Rectal smooth muscle tissue (tissue), 1 donor: Measurements from ENCODE around the gene HNRNPF.
"Not testable (repeated sequence)": the region's sequence is repeated elsewhere in the genome, so short reads cannot be mapped to it uniquely, and the experiment has no call there.

Experiments
- H3K27ac ChIP-seq: one replicate; pipeline ENCODE4 v1.7.0; 2013; ENCODE audit warnings: low read depth, low read length, inconsistent platforms
- H3K27me3 ChIP-seq: one replicate; pipeline ENCODE4 v1.7.0; 2013; ENCODE audit warnings: low read length; ENCODE audit not compliant: control insufficient read depth, insufficient read depth
- H3K36me3 ChIP-seq: one replicate; pipeline ENCODE4 v1.7.0; 2013; ENCODE audit warnings: low read length; ENCODE audit not compliant: control insufficient read depth, insufficient read depth
- H3K4me1 ChIP-seq: one replicate; pipeline ENCODE4 v1.7.0; 2013; ENCODE audit warnings: low read length; ENCODE audit not compliant: control insufficient read depth, insufficient read depth
- H3K4me3 ChIP-seq: one replicate; pipeline ENCODE4 v1.7.0; 2013; ENCODE audit warnings: low read length
- H3K9ac ChIP-seq: one replicate; pipeline ENCODE4 v1.7.0; 2013; ENCODE audit warnings: low read length

Gene HNRNPF

GRCh38 chr10:43408710-43409384 is at the start of gene HNRNPF:
TSS of gene HNRNPF (minus strand) at chr10:43409186. CDS start at chr10:43387884, 21,302 bp downstream.
- H3K36me3 ChIP-seq = no peaks in the 10 kb centered on the region
- peak within 1 kb of the TSS; percentile 99 for H3K4me3 ChIP-seq
- H3K27me3 ChIP-seq = no peaks in the 10 kb centered on the region
- H3K4me1 ChIP-seq = peaks cover 11% of the 10 kb centered on the region
- peak within 1 kb of the TSS; percentile 98 for H3K9ac ChIP-seq
- peak within 1 kb of the TSS; percentile 99 for H3K27ac ChIP-seq

DNA sequence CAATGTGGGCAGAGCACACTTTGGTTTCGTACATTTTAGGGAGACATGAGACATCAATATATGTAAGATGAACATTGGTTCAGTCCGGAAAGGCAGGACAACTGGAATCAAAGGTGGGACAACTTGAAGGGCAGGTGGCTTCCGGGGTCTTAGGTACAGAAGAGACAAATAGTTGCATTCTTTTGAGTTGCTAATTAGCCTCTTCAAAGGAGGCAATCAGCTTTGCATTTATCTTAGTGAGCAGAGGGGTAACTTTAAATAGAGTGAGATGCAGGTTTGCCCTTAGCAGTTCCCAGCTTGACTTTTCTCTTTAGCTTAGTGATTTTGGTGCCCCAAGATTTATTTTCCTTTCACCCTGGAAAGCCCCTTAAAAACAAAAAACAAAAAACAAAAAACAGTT is 49.2 kb upstream of the HNRNPF start:
- peaks cover 6% of the 10 kb centered on the region for H3K4me1 ChIP-seq
- no peaks in the 10 kb centered on the region for H3K27me3 ChIP-seq
- H3K36me3 ChIP-seq = no peaks in the 10 kb centered on the region
- no peak overlapping the region for H3K27ac ChIP-seq
- H3K9ac ChIP-seq = no peak overlapping the region
- no peak overlapping the region for H3K4me3 ChIP-seq

DNA sequence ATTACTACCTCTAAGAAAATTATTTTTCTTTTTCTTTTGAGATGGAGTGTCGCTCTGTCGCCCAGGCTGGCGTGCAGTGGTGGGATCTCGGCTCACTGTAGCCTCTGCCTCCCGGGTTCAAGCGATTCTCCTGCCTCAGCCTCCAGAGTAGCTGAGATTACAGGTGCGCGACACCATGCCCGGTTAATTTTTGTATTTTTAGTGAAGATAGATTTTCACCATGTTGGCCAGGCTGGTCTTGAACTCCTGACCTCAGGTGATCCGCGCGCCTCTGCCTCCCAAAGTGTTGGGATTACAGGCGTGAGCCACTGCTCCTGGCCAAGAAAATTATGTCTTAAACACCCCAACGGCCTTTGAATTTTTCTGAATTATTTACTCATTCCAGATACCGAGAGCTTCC is 47.6 kb upstream of the HNRNPF start:
- not testable (repeated sequence) for H3K4me1 ChIP-seq, H3K4me3 ChIP-seq, H3K36me3 ChIP-seq, H3K27me3 ChIP-seq, H3K9ac ChIP-seq
- peak overlapping the region; percentile 92 for H3K27ac ChIP-seq

- not testable (repeated sequence) for H3K9ac ChIP-seq, H3K27me3 ChIP-seq, H3K36me3 ChIP-seq, H3K4me3 ChIP-seq, H3K27ac ChIP-seq, H3K4me1 ChIP-seq
These were observed 45.0 kb upstream of the HNRNPF start for GRCh38 chr10:43454025-43454424.

- no peak overlapping the region for H3K27ac ChIP-seq
- H3K4me3 ChIP-seq = no peak overlapping the region
- no peaks in the 10 kb centered on the region for H3K36me3 ChIP-seq
- no peaks in the 10 kb centered on the region for H3K27me3 ChIP-seq
- no peak overlapping the region for H3K9ac ChIP-seq
- H3K4me1 ChIP-seq = peaks cover 6% of the 10 kb centered on the region
These were observed 44.4 kb upstream of the HNRNPF start for GRCh38 chr10:43453266-43453831.

DNA sequence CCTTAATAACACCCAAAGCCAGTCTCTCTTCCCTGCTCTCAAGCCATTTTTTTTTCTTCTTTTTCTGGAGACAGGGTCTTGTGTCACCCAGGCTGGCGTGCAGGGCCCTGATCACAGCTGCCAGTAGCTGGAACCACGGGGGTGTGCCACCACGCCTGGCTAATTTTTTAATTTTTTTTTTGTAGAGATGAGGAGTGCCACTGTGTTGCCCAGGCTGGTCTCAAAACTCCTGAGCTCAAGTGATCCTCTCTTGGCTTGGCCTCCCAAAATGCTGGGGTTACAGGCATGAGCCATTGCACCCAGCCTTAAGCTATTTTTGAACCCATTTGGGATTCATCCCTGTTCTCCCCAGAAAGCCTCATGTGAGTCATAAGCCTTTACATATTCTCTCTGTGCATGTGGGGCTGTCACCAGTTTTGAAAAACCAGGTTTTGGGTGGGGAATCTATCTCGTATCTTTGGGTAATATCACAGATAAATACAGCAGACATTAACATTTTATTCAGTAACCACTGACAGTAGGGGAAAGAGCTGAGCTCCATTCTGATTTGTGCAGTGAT is 43.4 kb upstream of the HNRNPF start:
- no peak overlapping the region for H3K4me3 ChIP-seq
- no peak overlapping the region for H3K9ac ChIP-seq
- peaks cover 6% of the 10 kb centered on the region for H3K4me1 ChIP-seq
- H3K27ac ChIP-seq = no peak overlapping the region
- H3K27me3 ChIP-seq = no peaks in the 10 kb centered on the region
- H3K36me3 ChIP-seq = no peaks in the 10 kb centered on the region

DNA sequence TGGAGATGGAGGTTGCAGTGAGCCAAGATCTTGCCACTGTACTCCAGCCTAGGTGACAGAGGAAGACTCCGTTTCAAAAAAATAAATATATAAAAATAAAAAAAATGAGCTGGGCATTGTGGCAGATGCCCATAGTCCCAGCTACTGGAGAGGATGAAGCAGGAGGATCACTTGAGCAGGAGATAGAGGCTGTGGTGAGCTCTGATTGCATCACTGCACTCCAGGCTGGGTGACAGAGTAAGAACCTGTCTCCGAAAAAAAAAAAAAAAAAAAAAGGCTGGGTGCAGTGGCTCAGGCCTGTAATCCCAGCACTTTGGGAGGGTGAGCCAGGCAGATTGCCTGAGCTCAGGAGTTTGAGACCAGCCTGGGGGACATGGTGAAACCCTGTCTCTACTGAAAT is 39.8 kb upstream of the HNRNPF start:
- H3K4me3 ChIP-seq = no peak overlapping the region
- no peaks in the 10 kb centered on the region for H3K36me3 ChIP-seq
- no peak overlapping the region for H3K27ac ChIP-seq
- no peaks in the 10 kb centered on the region for H3K4me1 ChIP-seq
- H3K27me3 ChIP-seq = no peaks in the 10 kb centered on the region
- H3K9ac ChIP-seq = no peak overlapping the region

DNA sequence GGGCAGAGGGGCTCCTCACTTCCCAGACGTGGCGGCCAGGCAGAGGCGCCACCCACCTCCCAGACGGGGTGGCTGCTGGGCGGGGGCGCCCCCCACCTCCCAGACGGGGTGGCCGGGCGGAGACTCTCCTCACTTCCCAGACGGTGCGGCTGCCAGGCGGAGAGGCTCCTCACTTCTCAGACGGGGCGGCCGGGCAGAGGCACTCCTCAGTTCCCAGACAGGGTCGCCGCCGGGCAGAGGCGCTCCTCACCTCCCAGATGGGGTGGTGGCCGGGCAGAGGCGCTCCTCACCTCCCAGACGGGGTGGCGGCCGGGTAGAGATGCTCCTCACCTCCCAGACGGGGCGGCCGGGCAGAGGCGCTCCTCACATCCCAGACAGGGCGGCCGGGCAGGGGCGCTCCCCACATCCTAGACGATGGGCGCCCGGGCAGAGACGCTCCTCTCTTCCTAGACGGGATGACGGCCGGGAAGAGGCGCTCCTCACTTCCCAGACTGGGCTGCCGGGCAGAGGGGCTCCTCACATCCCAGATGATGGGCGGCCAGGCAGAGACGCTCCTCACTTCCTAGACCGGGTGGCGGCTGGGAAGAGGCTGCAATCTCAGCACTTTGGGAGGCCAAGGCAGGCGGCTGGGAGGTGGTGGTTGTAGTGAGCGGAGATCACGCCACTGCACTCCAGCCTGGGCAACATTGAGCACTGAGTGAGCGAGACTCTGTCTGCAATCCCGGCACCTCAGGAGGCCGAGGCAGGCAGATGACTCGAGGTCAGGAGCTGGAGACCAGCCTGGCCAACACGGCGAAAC is 37.4 kb upstream of the HNRNPF start:
- H3K27ac ChIP-seq, H3K4me1 ChIP-seq, H3K4me3 ChIP-seq, H3K9ac ChIP-seq, H3K36me3 ChIP-seq, H3K27me3 ChIP-seq: not testable (repeated sequence)

DNA sequence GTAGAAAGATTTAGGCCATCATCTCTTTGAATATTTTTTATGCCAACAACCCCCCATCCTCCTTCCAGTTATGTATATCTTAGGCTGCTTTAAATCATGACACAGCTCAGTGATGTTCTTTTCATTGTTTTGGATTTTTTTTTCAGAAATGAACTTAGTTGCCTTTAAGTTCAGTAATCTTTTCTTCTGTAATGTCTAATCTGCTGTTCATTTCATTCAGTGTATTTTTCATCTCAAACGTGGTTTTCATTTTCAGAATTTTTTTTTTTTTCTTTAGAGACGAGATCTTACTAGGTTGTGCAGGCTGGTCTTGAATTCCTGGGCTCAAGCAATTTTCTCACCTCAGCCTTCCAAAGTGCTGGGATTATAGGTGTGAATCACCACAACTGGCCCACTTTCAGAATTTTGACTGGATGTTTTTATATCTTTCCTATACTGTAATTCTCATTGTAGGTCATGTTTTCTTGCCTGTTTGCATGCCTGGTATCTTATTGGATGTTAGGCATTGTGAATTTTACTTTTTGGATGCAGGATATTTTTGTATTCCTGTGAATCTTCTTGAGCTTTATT is 36.0 kb upstream of the HNRNPF start:
- no peaks in the 10 kb centered on the region for H3K27me3 ChIP-seq
- H3K36me3 ChIP-seq = no peaks in the 10 kb centered on the region
- no peak overlapping the region for H3K4me3 ChIP-seq
- no peaks in the 10 kb centered on the region for H3K4me1 ChIP-seq
- no peak overlapping the region for H3K27ac ChIP-seq
- H3K9ac ChIP-seq = no peak overlapping the region

GRCh38 chr10:43444323-43444722 is 35.3 kb upstream of the HNRNPF start:
- no peaks in the 10 kb centered on the region for H3K4me1 ChIP-seq
- H3K27ac ChIP-seq = no peak overlapping the region
- no peak overlapping the region for H3K4me3 ChIP-seq
- H3K9ac ChIP-seq = no peak overlapping the region
- no peaks in the 10 kb centered on the region for H3K36me3 ChIP-seq
- H3K27me3 ChIP-seq = no peaks in the 10 kb centered on the region

DNA sequence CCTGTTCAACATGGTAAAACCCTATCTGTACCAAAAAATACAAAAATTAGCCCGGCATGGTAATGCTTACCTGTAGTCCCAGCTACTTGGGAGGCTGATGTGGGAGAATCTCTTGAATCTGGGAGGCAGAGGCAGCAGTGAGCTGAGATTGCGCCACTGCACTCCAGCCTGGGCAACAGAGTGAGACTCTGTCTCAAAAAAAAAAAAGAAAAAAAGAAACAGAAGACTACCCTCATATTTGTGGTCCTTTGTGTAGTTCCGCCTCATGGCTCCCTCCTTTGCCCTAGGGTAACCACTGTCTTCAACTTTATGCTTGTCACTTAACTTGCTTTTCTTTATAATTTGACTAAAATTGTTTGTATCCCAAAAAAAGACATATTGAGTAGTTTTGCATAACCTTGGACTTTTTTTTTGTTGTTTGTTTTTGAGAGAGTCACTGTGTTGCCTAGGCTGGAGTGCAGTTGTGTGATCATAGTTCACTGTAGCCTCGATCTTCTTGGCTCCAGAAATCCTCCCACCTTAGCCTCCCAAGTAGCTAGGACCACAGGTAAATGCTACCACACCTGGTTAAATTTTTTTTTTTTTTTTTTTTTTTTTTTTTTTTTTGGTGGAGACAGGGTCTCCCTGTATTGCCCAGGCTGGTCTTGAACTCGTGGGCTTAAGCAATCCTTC is 31.6 kb upstream of the HNRNPF start:
- Histone ChIP-seq H3K36me3 (no peaks in the 10 kb centered on the region), H3K27me3 (no peaks in the 10 kb centered on the region), H3K4me3 (no peak overlapping the region), H3K27ac (no peak overlapping the region), H3K4me1 (no peaks in the 10 kb centered on the region), H3K9ac (no peak overlapping the region)
